ENCODE data around the gene ARHGAP15. TPM values are rescaled to one million over a fixed set of nuclear protein-coding genes. Genes with fewer than 3 reads are reported as not detected.

Gene ARHGAP15
- total RNA-seq (10 to 100 TPM in 6 of 9 donors, 1 to 10 TPM in 3; 4.7 to 33.8 (median 10.5) TPM), polyA plus RNA-seq (10 to 100 TPM in 1 of 3 donors, 1 to 10 TPM in 2; 7.5 to 13.0 (median 8.3) TPM)
- long read RNA-seq, donor 1, result 0 reads
- long read RNA-seq, donor 2, partial matches to known transcripts, result 0 of 3 reads
- long read RNA-seq, donor 2, other reads (novel, unspliced or antisense), result 0 of 3 reads
- long read RNA-seq, donor 3, result 0 reads
- long read RNA-seq, donor 4, partial matches to known transcripts, result 2 of 4 reads
- long read RNA-seq, donor 4, other reads (novel, unspliced or antisense), result 0 of 4 reads
- long read RNA-seq, donor 5, partial matches to known transcripts, result 4 of 7 reads
- long read RNA-seq, donor 5, other reads (novel, unspliced or antisense), result 3 of 7 reads
- long read RNA-seq, donor 6, partial matches to known transcripts, result 0 of 4 reads
- long read RNA-seq, donor 6, other reads (novel, unspliced or antisense), result 3 of 4 reads
- long read RNA-seq, donor 7, result 0 reads
- long read RNA-seq, donor 8, partial matches to known transcripts, result 0 of 1 reads
- long read RNA-seq, donor 8, other reads (novel, unspliced or antisense), result 0 of 1 reads
- long read RNA-seq, donor 9, result 0 reads
- long read RNA-seq, donor 10, result 0 reads

GRCh38 chr2:143128681-143129580, at the start of gene ARHGAP15:
TSS of gene ARHGAP15 (plus strand) at chr2:143129419.
- WGBS, 4 donors, result 66 to 77% (median 72%) methylated on average over 13 of the region's 13 CpGs

GRCh38 chr2:143081616-143082015, 47.6 kb upstream of the ARHGAP15 start:
- 71 to 89% (median 77%) methylated on average over 1 of the region's 1 CpG for WGBS, 4 donors
- Histone ChIP-seq H3K36me3 (replicated peaks in 1 of 2) (no peaks in the 10 kb centered on the region), H3K9me3 (replicated peaks in 1 of 3) (no peaks in the 10 kb centered on the region), H3K27ac (no peak overlapping the region), H3K4me3 (no peak overlapping the region), H3K27me3 (no peaks in the 10 kb centered on the region), H3K4me1 (replicated peaks in 1 of 2) (no peaks in the 10 kb centered on the region)
- TF ChIP-seq POLR2A (IDR thresholded peaks at IDR 0.05) (no peak), CTCF (IDR thresholded peaks at IDR 0.05) (no peak)
- intact Hi-C loops (cut with DNase I), result no loop called here
- no peak for DNase-seq

More at GRCh38 chr2:143128681-143129580, at the start of gene ARHGAP15:
- Histone ChIP-seq H3K36me3 (replicated peaks in 1 of 2) (no peaks in the 10 kb centered on the region), H3K4me3 (peak within 1 kb of the TSS in 1 of 4 donors; percentile 18), H3K4me1 (replicated peaks in 1 of 2) (no peaks in the 10 kb centered on the region), H3K27me3 (no peaks in the 10 kb centered on the region), H3K27ac (peak within 1 kb of the TSS in 3 of 5 donors; percentile 5 to 50 (median 35)), H3K9me3 (replicated peaks in 1 of 3) (no peaks in the 10 kb centered on the region)
- TF ChIP-seq CTCF (IDR thresholded peaks at IDR 0.05) (no peak), POLR2A (IDR thresholded peaks at IDR 0.05) (no peak)
- DNase-seq, result peak in 1 of 7 donors; percentile 37
- intact Hi-C loops (cut with DNase I), result no loop called here

GRCh38 chr2:143083636-143084035, 45.6 kb upstream of the ARHGAP15 start:
- no peak overlapping the region for H3K4me3 ChIP-seq

More at GRCh38 chr2:143083636-143084035, 45.6 kb upstream of the ARHGAP15 start:
- intact Hi-C loops (cut with DNase I), result no loop called here
- no peaks in the 10 kb centered on the region for H3K9me3 ChIP-seq (replicated peaks in 1 of 3)
- 49 to 63% (median 50%) methylated on average over 2 of the region's 2 CpGs for WGBS, 4 donors
- H3K4me1 ChIP-seq (replicated peaks in 1 of 2), result no peaks in the 10 kb centered on the region
- no peak for DNase-seq
- no peaks in the 10 kb centered on the region for H3K36me3 ChIP-seq (replicated peaks in 1 of 2)
- H3K27ac ChIP-seq, result no peak overlapping the region
- TF ChIP-seq CTCF (IDR thresholded peaks at IDR 0.05) (no peak), POLR2A (IDR thresholded peaks at IDR 0.05) (no peak)
- no peaks in the 10 kb centered on the region for H3K27me3 ChIP-seq

Data from adrenal gland (tissue), 19 donors.